HG03064 (cell line): ENCODE measurements around the gene SYP.

ENCODE experiments used
- ATAC-seq: cut with Tn5 transposase; IDR thresholded peaks from one replicate; pipeline ENCODE4 v1.9.1; 2021; ENCODE audit warnings: low read depth; ENCODE audit not compliant: unreplicated experiment

SYP gene

GRCh38 chrX:49199906-49200771, at the start of gene SYP:
Gene SYP (minus strand): TSS chrX:49200193. CDS start chrX:49200186, 7 bp downstream.
- peak; percentile 74 for ATAC-seq

- no peak for ATAC-seq
Measured at GRCh38 chrX:49249616-49250015, 49.6 kb upstream of the SYP start.

- no peak for ATAC-seq
Measured at GRCh38 chrX:49249071-49249470, 49.1 kb upstream of the SYP start.

- no peak for ATAC-seq
Measured at GRCh38 chrX:49247916-49248811, 48.2 kb upstream of the SYP start.

- no peak for ATAC-seq
Measured at GRCh38 chrX:49247346-49247745, 47.4 kb upstream of the SYP start.

- no peak for ATAC-seq
Measured at GRCh38 chrX:49246541-49246940, 46.5 kb upstream of the SYP start.

GRCh38 chrX:49244207-49244606, 44.2 kb upstream of the SYP start:
- ATAC-seq = no peak

GRCh38 chrX:49243166-49243565, 43.2 kb upstream of the SYP start:
- ATAC-seq = no peak

GRCh38 chrX:49242545-49243066, 42.6 kb upstream of the SYP start:
- no peak for ATAC-seq

- no peak for ATAC-seq
Measured at GRCh38 chrX:49238735-49239134, 38.7 kb upstream of the SYP start.

GRCh38 chrX:49237060-49237459, 37.1 kb upstream of the SYP start:
- ATAC-seq = no peak

- no peak for ATAC-seq
Measured at GRCh38 chrX:49233887-49234555, 34.0 kb upstream of the SYP start.

GRCh38 chrX:49233176-49233575, 33.2 kb upstream of the SYP start, which contains the start of gene CACNA1F:
Gene CACNA1F (minus strand): TSS chrX:49233340. CDS start chrX:49233309, 31 bp downstream.
- ATAC-seq = no peak

GRCh38 chrX:49232525-49232924, 32.5 kb upstream of the SYP start:
- ATAC-seq = no peak

GRCh38 chrX:49231333-49232000, 31.5 kb upstream of the SYP start:
- ATAC-seq = no peak

- no peak for ATAC-seq
Measured at GRCh38 chrX:49230500-49231232, 30.7 kb upstream of the SYP start.

GRCh38 chrX:49228185-49228584, 28.2 kb upstream of the SYP start:
- no peak for ATAC-seq

- no peak for ATAC-seq
Measured at GRCh38 chrX:49227726-49228125, 27.7 kb upstream of the SYP start.

- no peak for ATAC-seq
Measured at GRCh38 chrX:49226946-49227345, 27.0 kb upstream of the SYP start.
